Lung microvascular endothelial cell (primary cell): ENCODE results near the gene PDE8B. TPM values are rescaled to one million over a fixed set of nuclear protein-coding genes. Genes with fewer than 3 reads are reported as not detected.

Source experiments
- DNase-seq, 2 donors: peaks; one replicate each; pipeline versions ENCODE4 v3.0.0 to v3.0.0-alpha.2; 2010; ENCODE audit warnings: low read depth in 2 of 2
- total RNA-seq: library from RNA; depleted of rRNA; stranded (reverse); fragments of >200 nt; gene quantifications from 2 replicates; pipeline ENCODE4 v1.2.1, GENCODE V29; 2014

Gene PDE8B
- total RNA-seq, 1 donor from 2014 or later = under 0.01 TPM

DNA sequence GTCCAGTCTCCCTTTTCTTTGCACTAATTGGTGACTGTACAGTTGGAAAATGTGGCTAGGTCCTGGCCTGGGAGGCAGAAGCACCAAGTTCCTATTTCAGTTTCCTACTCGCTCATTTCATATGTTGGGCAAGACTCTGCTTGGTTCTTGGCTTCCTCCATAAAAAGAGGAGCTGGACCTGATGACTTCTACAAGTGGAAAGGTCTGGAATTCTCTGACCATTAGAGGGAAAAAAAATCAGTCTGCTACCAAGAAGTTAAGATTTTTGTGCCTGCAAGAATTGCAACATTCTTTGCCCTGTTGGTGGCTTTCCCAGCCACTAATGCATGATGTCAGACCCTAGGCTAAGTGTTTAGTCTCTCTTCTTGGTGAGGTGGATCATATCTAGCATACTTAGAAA is 190.2 kb downstream of the PDE8B start:
- no peak for DNase-seq

GRCh38 chr5:77402796-77403195 is 192.3 kb downstream of the PDE8B start:
- DNase-seq = no peak

DNA sequence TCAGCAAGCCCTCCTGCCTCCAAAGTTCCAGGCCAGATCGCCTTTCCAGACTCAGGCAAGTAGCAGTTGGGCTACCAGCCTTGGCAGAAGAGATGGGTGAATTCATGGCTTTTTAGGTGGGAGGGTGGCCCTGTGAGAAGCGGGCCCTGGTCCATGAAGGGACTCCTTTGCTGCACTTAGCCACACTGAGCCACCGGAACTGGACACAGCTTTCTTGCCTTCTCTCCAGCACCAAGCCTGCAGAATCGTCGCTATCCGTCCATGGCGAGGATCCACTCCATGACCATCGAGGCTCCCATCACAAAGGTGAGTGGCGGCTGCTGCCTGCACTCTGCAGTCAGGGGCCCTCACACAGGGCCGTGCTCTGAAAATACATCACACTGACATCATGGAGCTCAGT is 196.7 kb downstream of the PDE8B start:
- no peak for DNase-seq

DNA sequence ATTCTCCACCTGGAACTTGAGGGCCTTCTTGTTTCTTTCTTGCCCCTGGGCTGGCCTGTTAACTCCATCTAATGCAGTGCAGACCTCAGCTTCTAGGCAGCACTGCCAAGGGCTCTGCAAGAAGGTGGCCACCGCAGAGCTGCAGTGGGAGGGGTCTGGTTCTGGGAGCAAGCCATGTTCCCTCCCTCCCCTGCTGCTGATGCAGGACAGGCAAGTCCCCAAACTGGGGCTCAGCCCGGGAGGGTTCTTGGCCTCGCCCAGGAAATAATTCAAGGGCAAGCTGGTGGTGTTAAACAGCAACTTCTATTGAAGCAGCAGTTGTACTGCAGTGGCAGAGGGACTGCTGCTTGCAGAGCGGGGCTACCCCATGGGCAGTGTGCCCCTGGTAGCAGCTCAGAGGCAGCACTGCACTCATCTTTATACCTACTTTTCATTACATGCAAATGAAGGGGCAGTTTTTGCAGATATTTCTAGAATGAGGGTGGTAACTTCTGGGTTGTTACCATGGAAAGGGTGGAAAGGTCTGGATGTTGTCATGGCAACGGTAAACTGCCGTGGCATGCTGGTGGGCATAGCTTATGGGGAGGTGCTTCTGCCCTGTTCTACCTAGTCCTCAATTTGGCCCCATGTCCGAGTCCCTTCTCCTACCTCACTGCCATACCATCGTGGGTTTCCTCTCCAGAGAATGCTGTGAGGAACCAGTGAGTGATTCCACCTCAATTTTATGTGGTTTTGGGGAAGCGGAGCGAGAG is 199.6 kb downstream of the PDE8B start:
- no peak for DNase-seq

DNA sequence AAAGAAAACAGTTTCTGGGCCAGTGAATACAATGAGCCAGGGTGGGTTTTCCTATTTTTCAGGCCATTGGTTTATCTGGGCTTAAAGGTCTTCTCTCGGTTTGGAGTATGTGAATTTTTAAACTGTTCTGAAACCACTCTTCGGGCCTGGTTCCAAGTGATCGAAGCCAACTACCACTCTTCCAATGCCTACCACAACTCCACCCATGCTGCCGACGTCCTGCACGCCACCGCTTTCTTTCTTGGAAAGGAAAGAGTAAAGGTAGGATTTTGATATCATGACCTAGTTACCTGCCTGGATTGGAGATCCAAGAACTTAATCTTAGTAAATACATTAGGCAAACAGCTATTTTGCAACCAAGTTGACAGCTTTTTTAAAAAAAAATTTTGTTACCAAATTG is 202.6 kb downstream of the PDE8B start:
- no peak for DNase-seq

DNA sequence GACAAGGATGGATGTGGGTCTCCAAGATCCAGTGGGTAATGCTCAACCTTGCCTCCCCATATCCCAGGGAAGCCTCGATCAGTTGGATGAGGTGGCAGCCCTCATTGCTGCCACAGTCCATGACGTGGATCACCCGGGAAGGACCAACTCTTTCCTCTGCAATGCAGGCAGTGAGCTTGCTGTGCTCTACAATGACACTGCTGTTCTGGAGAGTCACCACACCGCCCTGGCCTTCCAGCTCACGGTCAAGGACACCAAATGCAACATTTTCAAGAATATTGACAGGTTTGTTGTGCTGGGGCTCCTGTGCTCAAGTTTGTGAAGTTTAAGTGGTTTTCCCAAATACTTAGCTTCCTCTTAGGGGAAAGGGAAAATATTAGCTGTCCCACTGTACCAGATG is 207.7 kb downstream of the PDE8B start:
- DNase-seq = no peak

GRCh38 chr5:77418601-77419581 is 208.4 kb downstream of the PDE8B start:
- peak in 1 of 2 donors; percentile 32 for DNase-seq

DNA sequence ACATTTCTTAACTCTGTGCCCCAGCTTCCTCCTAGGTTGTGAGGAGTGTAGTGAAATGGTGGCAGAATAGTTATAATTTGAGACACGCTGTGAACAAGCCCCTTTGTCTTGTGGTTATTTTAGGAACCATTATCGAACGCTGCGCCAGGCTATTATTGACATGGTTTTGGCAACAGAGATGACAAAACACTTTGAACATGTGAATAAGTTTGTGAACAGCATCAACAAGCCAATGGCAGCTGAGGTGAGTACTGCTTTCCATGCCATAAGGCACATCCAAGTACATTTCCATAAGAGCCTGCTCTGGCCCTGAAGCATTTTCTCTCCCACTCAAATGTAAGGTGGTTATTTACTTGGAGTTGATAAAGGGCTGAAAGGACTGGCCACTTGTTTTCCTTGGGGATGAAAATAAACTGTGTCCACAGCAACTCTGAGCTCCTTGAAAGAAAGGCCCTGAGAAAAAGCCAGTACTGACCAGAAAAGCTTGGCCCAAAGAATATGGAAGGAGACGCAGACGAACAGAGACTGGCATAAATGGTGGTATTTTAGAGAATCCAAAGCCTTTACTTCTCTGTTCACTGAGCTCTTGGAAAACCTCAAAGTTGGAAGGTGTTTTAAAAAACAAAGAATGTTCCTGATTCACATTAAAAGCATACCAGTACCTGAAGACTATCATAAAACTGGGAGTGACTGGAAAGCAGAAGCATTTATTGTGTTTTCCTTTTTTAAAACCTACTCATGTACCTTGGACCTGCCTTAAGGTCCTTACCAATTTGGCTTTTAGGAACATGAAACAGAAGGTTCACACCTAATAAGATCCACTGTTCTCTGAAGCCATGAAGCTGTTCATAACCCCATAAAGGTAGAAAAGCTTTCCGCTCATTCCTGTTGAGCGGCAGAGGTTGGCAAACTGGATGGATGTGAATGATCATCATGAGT is 209.4 kb downstream of the PDE8B start:
- no peak for DNase-seq

- no peak for DNase-seq
These were observed 210.5 kb downstream of the PDE8B start for GRCh38 chr5:77420940-77421339.

- no peak for DNase-seq
These were observed 212.7 kb downstream of the PDE8B start for GRCh38 chr5:77423022-77423750.

GRCh38 chr5:77424921-77425320 is 214.4 kb downstream of the PDE8B start:
- no peak for DNase-seq

DNA sequence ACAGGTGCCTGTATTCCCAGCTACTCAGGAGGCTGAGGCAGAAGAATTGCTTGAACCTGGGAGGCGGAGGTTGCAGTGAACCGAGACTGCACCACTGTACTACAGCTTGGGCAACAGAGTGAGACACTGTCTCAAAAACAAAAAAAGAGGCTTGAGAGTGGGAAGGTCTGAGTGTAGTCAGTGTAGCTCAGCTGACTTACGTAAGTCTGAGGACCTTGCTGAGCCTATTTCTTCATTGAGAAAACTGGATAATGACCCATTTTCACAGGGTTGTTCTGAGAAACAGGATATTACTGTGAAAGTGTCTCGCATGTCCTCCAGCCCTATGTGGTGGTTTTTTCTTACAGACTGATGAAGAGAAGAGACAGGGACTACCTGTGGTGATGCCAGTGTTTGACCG is 214.9 kb downstream of the PDE8B start:
- DNase-seq = no peak

- DNase-seq = no peak
These were observed 215.6 kb downstream of the PDE8B start for GRCh38 chr5:77425998-77426659.

DNA sequence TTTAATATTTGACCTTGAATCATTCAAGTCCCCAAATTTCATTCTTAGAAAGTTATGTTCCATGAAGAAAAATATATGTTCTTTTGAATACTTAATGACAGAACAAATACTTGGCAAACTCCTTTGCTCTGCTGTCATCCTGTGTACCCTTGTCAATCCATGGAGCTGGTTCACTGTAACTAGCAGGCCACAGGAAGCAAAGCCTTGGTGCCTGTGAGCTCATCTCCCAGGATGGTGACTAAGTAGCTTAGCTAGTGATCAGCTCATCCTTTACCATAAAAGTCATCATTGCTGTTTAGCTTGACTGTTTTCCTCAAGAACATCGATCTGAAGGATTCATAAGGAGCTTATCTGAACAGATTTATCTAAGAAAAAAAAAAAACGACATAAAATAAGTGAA is 216.2 kb downstream of the PDE8B start:
- DNase-seq = peak in 1 of 2 donors; percentile 57

- peak in 1 of 2 donors; percentile 11 for DNase-seq
These were observed 217.5 kb downstream of the PDE8B start for GRCh38 chr5:77427998-77428397.

- DNase-seq = no peak
These were observed 218.0 kb downstream of the PDE8B start for GRCh38 chr5:77428526-77428925.

- no peak for DNase-seq
These were observed 220.2 kb downstream of the PDE8B start for GRCh38 chr5:77430726-77431125.

DNA sequence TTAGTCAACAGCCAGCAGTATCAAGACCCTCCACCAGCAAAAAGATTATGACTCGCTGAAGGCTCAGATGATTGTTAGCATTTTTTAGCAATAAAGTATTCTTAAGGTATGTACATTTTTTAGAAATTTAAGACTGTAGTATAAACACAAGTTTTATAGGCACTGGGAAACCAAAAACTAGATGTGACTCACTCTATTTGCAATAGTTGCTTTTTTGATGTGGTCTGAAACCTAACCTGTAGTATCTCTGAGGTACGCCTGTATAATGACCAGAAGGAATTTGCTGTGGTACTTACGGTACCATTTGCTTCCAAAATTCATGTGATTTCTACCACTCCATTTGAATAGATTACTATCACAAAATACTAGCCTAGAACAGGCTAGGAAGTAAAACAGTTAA is 220.8 kb downstream of the PDE8B start:
- no peak for DNase-seq

- no peak for DNase-seq
These were observed 221.2 kb downstream of the PDE8B start for GRCh38 chr5:77431719-77432118.

GRCh38 chr5:77437194-77437593 is 226.7 kb downstream of the PDE8B start:
- peak in 1 of 2 donors; percentile 20 for DNase-seq
